Keratinocyte (primary cell): Measurements from ENCODE around the gene ZNF446. TPM values are rescaled to one million over a fixed set of nuclear protein-coding genes. Genes with fewer than 3 reads are reported as not detected.

Source experiments
- DNase-seq: peaks from one replicate; pipeline ENCODE4 v3.0.0-alpha.2; 2011; ENCODE audit warnings: low read depth, missing footprints, low spot score
- FAIRE-seq: peaks from 2 replicates; lab custom pipeline; 2011; peaks lifted over from hg19 to GRCh38; lab: Jason Lieb, UNC
- H2AFZ ChIP-seq: 2 replicates; pipeline ENCODE4 v1.6.0; 2012; ENCODE audit warnings: low read length, control low read depth, inconsistent platforms; ENCODE audit not compliant: control insufficient read depth
- H3K27ac ChIP-seq: 2 replicates; pipeline ENCODE4 v1.5.1; 2011; ENCODE audit warnings: low read length; ENCODE audit not compliant: control insufficient read depth, insufficient read depth
- H3K27me3 ChIP-seq: 3 replicates; pipeline ENCODE4 v1.6.0; 2011; ENCODE audit warnings: low read length; ENCODE audit not compliant: control insufficient read depth, insufficient read depth; ENCODE audit errors: extremely low read depth
- H3K36me3 ChIP-seq, 2 experiments: 2 replicates in 1 of 2; 3 replicates in 1 of 2; pipeline ENCODE4 v1.5.1; 2011; ENCODE audit warnings: low read length in 2 of 2, mild to moderate bottlenecking in 1 of 2; ENCODE audit not compliant: control insufficient read depth in 2 of 2, insufficient read depth in 2 of 2; ENCODE audit errors: extremely low read depth in 1 of 2
- H3K4me1 ChIP-seq: 3 replicates; pipeline ENCODE4 v1.5.1; 2011; ENCODE audit warnings: low read length; ENCODE audit not compliant: control insufficient read depth, insufficient read depth; ENCODE audit errors: extremely low read depth
- H3K4me2 ChIP-seq: 3 replicates; pipeline ENCODE4 v1.6.0; 2011; ENCODE audit warnings: low read depth, low read length; ENCODE audit not compliant: control insufficient read depth, insufficient read depth; ENCODE audit errors: extremely low read depth
- H3K4me3 ChIP-seq, 3 experiments: fragments of 200-600 bp in 1 of 3; sonication (generic) in 1 of 3; 2 replicates in 2 of 3; 3 replicates in 1 of 3; pipeline ENCODE4 v1.5.1; 2011 to 2016; ENCODE audit warnings: low read length in 3 of 3, mild to moderate bottlenecking in 3 of 3, control low read depth in 2 of 3, inconsistent platforms in 1 of 3, low read depth in 1 of 3, mixed read lengths in 1 of 3, mixed run types in 1 of 3, moderate library complexity in 1 of 3; ENCODE audit not compliant: control insufficient read depth in 2 of 3, insufficient read depth in 2 of 3; ENCODE audit errors: extremely low read depth in 1 of 3
- H3K79me2 ChIP-seq: 2 replicates; pipeline ENCODE4 v1.6.0; 2012; ENCODE audit warnings: low read length; ENCODE audit not compliant: control insufficient read depth, insufficient read depth
- H3K9ac ChIP-seq: 3 replicates; pipeline ENCODE4 v1.6.0; 2011; ENCODE audit warnings: low read length; ENCODE audit not compliant: control insufficient read depth, insufficient read depth; ENCODE audit errors: extremely low read depth
- H3K9me1 ChIP-seq: 3 replicates; pipeline ENCODE4 v1.6.0; 2011; ENCODE audit warnings: low read length; ENCODE audit not compliant: control insufficient read depth, insufficient read depth; ENCODE audit errors: extremely low read depth
- H3K9me3 ChIP-seq: 2 replicates; pipeline ENCODE4 v1.5.1; 2012; ENCODE audit warnings: low read depth, low read length; ENCODE audit not compliant: control insufficient read depth
- H4K20me1 ChIP-seq: 3 replicates; pipeline ENCODE4 v1.6.0; 2011; ENCODE audit warnings: low read length; ENCODE audit not compliant: control insufficient read depth, insufficient read depth; ENCODE audit errors: extremely low read depth
- EZH2 ChIP-seq: IDR thresholded peaks from one replicate; pipeline ENCODE4 v1.6.1; 2012; ENCODE audit warnings: inconsistent platforms, mild to moderate bottlenecking, low read length, moderate library complexity
- dilution Hi-C: fragments of 300-500 bp; cut with MboI; formaldehyde crosslinking; loops from one replicate; pipeline ENCODE4 v1.7.0; 2020; ENCODE audit warnings: low sequenced_read_pairs; ENCODE audit not compliant: extremely low pct_ligation_motif_present
- polyA minus RNA-seq, 3 experiments: library from RNA; depleted of rRNA, polyadenylated mRNA; stranded (reverse); fragments of >200 nt; gene quantifications; 1 replicate in 1 of 3; 2 replicates in 1 of 3; 3 replicates in 1 of 3; pipeline ENCODE4 v1.2.3, GENCODE V29; 2011
- polyA plus RNA-seq, 5 experiments: library from polyadenylated mRNA; depleted of rRNA in 3 of 5; stranded (reverse) in 3 of 5; stranded (forward) in 1 of 5; unstranded in 1 of 5; fragments of >200 nt; gene quantifications; 1 replicate in 1 of 5; 2 replicates in 3 of 5; 3 replicates in 1 of 5; pipeline versions ENCODE4 v1.2.1 to v1.2.3, GENCODE V29; 2011 to 2012; ENCODE audit warnings: missing spikeins in 2 of 5, low read depth in 1 of 5, low replicate concordance in 1 of 5
- TF ChIP-seq, protein P1 (sequence below), 3 experiments: IDR thresholded peaks in 1 of 3; conservative IDR thresholded peaks in 1 of 3; optimal IDR thresholded peaks in 1 of 3; 2 replicates in 2 of 3; 3 replicates in 1 of 3; pipeline versions ENCODE3 to v1.5.1; 2011; ENCODE audit warnings: low read length in 3 of 3, mild to moderate bottlenecking in 3 of 3, moderate library complexity in 2 of 3, control low read depth in 1 of 3, inconsistent platforms in 1 of 3; ENCODE audit not compliant: insufficient read depth in 2 of 3; ENCODE audit errors: extremely low read depth in 1 of 3

The ZNF446 gene
- polyA plus RNA-seq (2.1 to 4.7 TPM (median 2.7 TPM) in 3 replicates), polyA minus RNA-seq (1.4 to 3.3 TPM (median 2.3 TPM) in 3 replicates)
- 1.4 TPM for polyA plus RNA-seq (2011; ENCODE audit: low read depth)
- 1.5 and 3.5 TPM in 2 replicates for polyA plus RNA-seq (2011; cell fraction: cytosol; rRNA removed)
- 6.4 and 9.9 TPM in 2 replicates for polyA plus RNA-seq (2011; cell fraction: nucleus; rRNA removed)
- 3.7 and 3.9 TPM in 2 replicates for polyA plus RNA-seq (2012; ENCODE audit: low replicate concordance)
- 2.1 TPM for polyA minus RNA-seq (2011; cell fraction: cytosol; rRNA and poly(A)+ RNA removed)
- 4.5 and 5.7 TPM in 2 replicates for polyA minus RNA-seq (2011; cell fraction: nucleus; rRNA and poly(A)+ RNA removed)

DNA sequence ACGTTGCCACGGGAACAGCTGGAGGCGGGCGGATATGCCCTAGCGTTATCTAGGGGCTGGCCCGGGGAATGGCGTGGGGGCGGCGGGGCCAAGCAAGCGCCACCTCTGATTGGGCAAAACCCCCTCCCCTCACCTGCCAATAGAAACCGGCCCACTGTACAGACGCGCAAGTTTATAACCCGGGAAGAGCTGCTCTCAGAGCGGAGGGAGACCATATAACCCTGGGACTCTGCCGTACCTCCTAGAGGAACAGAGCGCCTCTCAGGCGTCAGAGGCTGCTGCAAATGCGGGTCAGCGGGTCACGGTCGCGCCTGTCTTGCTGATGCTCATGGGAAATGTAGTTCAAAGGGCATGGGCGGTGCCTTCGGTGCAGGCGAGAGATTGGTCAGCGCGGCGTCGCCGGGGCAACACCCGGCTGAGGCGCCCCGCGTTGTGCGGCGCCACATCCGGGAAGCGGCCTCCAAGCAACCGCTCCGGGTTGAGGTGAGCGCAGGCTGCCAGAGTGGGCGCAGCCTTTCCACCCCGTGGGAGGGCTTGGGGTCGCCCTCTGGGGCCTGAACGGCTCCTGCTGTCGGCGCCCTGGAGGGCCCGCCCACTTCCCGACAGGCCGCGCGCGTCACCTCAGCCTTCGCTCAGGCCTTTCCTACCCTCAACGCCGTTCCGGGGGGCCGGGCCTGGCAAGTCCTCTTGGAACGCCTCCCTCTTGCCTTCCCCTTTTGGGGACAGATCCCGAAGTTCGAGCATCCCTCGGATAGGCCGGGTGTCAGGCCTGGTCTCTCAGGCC lies at the start of gene ZNF446:
TSS of gene ZNF446 (plus strand) at position 639 of the 784 bp plus-strand sequence. CDS start 867 bp downstream, outside the sequence.
- Histone ChIP-seq H3K27me3 (no peaks in the 10 kb centered on the region), H3K9me3 (no peaks in the 10 kb centered on the region), H3K4me3 (peak within 1 kb of the TSS; percentile 62 to 83 (median 68)), H3K4me1 (peaks cover 15% of the 10 kb centered on the region), H2AFZ (peak within 1 kb of the TSS; percentile 85), H3K36me3 (peaks cover 7 to 15% of the 10 kb centered on the region in 2 experiments), H3K27ac (peak within 1 kb of the TSS; percentile 63), H3K9ac (peak within 1 kb of the TSS; percentile 80), H4K20me1 (no peaks in the 10 kb centered on the region), H3K79me2 (no peaks in the 10 kb centered on the region), H3K4me2 (peak within 1 kb of the TSS; percentile 91), H3K9me1 (no peaks in the 10 kb centered on the region)
- TF ChIP-seq, protein P1, sequence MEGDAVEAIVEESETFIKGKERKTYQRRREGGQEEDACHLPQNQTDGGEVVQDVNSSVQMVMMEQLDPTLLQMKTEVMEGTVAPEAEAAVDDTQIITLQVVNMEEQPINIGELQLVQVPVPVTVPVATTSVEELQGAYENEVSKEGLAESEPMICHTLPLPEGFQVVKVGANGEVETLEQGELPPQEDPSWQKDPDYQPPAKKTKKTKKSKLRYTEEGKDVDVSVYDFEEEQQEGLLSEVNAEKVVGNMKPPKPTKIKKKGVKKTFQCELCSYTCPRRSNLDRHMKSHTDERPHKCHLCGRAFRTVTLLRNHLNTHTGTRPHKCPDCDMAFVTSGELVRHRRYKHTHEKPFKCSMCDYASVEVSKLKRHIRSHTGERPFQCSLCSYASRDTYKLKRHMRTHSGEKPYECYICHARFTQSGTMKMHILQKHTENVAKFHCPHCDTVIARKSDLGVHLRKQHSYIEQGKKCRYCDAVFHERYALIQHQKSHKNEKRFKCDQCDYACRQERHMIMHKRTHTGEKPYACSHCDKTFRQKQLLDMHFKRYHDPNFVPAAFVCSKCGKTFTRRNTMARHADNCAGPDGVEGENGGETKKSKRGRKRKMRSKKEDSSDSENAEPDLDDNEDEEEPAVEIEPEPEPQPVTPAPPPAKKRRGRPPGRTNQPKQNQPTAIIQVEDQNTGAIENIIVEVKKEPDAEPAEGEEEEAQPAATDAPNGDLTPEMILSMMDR (optimal IDR thresholded peaks at IDR 0.05 in 1 of 3, IDR thresholded peaks at IDR 0.05 in 1 of 3, conservative IDR thresholded peaks at IDR 0.05 in 1 of 3; ENCODE audit: extremely low read depth in 1 of 3, insufficient read depth in 2 of 3, low read length in 3 of 3): no peak
- no peak for TF ChIP-seq EZH2
- peak; percentile 72 for DNase-seq
- peak; percentile 71 for FAIRE-seq
- dilution Hi-C loops: no loop called here

- Histone ChIP-seq H3K27me3 (no peaks in the 10 kb centered on the region), H4K20me1 (no peaks in the 10 kb centered on the region), H3K4me3 (peak overlapping the region in 2 of 3 experiments; percentile 6 to 30), H3K4me1 (peaks cover 16% of the 10 kb centered on the region), H3K9me3 (peaks cover 26% of the 10 kb centered on the region), H3K27ac (peak overlapping the region; percentile 58), H3K4me2 (peak overlapping the region; percentile 58), H3K9me1 (no peaks in the 10 kb centered on the region), H3K36me3 (peaks cover 4 to 6% of the 10 kb centered on the region in 2 experiments), H3K9ac (peak overlapping the region; percentile 18), H2AFZ (peak overlapping the region; percentile 17), H3K79me2 (no peaks in the 10 kb centered on the region)
- peak; percentile 97 for FAIRE-seq
- no peak for TF ChIP-seq EZH2
- TF ChIP-seq, protein P1 (optimal IDR thresholded peaks at IDR 0.05 in 1 of 3, IDR thresholded peaks at IDR 0.05 in 1 of 3, conservative IDR thresholded peaks at IDR 0.05 in 1 of 3; ENCODE audit: extremely low read depth in 1 of 3, insufficient read depth in 2 of 3, low read length in 3 of 3): no peak
- dilution Hi-C loops: no loop called here
- peak; percentile 79 for DNase-seq
These were observed 47.5 kb upstream of the ZNF446 start for GRCh38 chr19:58428617-58429016.
